ENCODE results near the gene PARN. TPM values are rescaled to one million over a fixed set of nuclear protein-coding genes. Genes with fewer than 3 reads are reported as not detected.

The PARN gene
- total RNA-seq, 2 experiments from 2014 or later = 27.4 to 28.2 TPM

DNA sequence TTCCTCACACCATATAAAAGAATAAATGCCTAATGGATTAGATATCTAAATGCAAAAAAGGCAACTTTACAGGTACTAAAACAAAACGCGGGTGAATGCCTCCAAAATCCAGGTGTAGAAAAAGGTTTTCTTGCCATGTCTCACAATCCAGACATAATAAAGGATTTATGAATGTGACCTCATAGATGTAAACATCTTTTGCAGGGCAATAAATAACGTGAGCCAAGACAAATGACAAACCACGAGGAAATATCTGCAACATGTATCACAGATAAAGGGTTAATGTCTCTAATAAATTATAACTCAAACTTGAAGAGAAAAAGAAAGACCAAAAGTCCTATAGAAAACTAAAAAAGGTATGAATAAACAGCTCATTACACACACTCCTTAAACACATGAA is 180.7 kb downstream of the PARN start:
- H3K4me1 Mint-ChIP-seq (ENCODE audit: low read depth) = no peaks in the 10 kb centered on the region
- H3K4me3 Mint-ChIP-seq = no peak overlapping the region
- TF ChIP-seq, protein P1, sequence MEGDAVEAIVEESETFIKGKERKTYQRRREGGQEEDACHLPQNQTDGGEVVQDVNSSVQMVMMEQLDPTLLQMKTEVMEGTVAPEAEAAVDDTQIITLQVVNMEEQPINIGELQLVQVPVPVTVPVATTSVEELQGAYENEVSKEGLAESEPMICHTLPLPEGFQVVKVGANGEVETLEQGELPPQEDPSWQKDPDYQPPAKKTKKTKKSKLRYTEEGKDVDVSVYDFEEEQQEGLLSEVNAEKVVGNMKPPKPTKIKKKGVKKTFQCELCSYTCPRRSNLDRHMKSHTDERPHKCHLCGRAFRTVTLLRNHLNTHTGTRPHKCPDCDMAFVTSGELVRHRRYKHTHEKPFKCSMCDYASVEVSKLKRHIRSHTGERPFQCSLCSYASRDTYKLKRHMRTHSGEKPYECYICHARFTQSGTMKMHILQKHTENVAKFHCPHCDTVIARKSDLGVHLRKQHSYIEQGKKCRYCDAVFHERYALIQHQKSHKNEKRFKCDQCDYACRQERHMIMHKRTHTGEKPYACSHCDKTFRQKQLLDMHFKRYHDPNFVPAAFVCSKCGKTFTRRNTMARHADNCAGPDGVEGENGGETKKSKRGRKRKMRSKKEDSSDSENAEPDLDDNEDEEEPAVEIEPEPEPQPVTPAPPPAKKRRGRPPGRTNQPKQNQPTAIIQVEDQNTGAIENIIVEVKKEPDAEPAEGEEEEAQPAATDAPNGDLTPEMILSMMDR (IDR thresholded peaks at IDR 0.05) = no peak
- intact Hi-C loops (cut with DNase I, micrococcal nuclease) = no loop called here
- Histone ChIP-seq H3K36me3 (ENCODE audit: insufficient read depth, low read length) (peaks cover 11% of the 10 kb centered on the region), H3K27me3 (ENCODE audit: control insufficient read depth in 1 of 2, insufficient read depth in 2 of 2, low read length in 2 of 2) (no peaks in the 10 kb centered on the region), H3K4me1 (ENCODE audit: insufficient read depth, low read length) (no peaks in the 10 kb centered on the region), H3K27ac (ENCODE audit: low read depth in 1 of 2, low read length in 2 of 2) (no peak overlapping the region), H3K9me3 (ENCODE audit: control insufficient read depth in 1 of 2, insufficient read depth in 1 of 2, low read length in 2 of 2) (no peaks in the 10 kb centered on the region), H3K4me3 (ENCODE audit: low read length) (no peak overlapping the region)
- H3K9me3 Mint-ChIP-seq = no peaks in the 10 kb centered on the region
- DNase-seq (no peak), ATAC-seq (ENCODE audit: poor library complexity) (no peak)
- ChIA-PET POLR2A (no interaction called here), CTCF (no interaction called here)
- no peak overlapping the region for H3K27ac Mint-ChIP-seq
- no peaks in the 10 kb centered on the region for H3K27me3 Mint-ChIP-seq
- peaks cover 23% of the 10 kb centered on the region for H3K36me3 Mint-ChIP-seq (ENCODE audit: low read depth)

DNA sequence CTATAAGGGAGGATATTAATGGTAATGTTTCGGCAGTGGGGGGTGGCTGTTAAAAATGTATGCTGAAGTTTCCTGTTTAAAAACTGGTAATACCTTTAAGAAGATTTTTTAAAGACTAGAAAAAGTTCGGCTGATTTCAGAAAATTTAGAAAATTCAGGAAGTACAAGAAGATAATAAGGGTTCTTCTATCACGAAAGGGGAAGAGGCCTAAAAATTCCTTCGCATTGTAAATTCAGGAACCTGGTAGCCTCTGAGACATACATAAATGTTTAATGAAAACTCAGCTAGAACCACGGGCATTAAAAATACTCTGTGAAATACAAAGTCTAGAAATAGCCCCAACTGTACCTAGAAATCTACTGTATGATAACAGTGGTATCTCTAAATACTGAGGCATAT is 181.2 kb downstream of the PARN start:
- CTCF ChIA-PET = no interaction called here

DNA sequence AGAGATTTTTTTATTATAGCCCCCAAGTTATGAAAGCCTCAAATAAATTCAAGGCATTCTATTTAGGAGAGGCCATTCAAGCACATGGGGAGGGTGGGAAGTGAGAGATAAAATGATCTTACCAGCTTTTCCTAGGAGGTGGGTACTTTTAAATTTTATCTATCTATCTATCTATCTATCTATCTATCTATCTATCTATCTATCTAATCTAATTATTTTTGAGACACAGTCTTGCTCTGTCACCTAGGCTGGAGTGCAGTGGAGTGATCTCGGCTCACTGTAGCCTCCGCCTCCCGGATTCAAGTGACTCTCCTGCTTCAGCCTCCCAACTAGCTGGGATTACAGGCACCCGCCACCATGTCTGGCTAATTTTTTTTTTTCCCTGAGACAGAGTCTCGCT is 182.3 kb downstream of the PARN start:
- Histone ChIP-seq H3K36me3 (ENCODE audit: insufficient read depth, low read length) (peaks cover 11% of the 10 kb centered on the region), H3K27me3 (ENCODE audit: control insufficient read depth in 1 of 2, insufficient read depth in 2 of 2, low read length in 2 of 2) (no peaks in the 10 kb centered on the region), H3K27ac (ENCODE audit: low read depth in 1 of 2, low read length in 2 of 2) (no peak overlapping the region), H3K9me3 (ENCODE audit: control insufficient read depth in 1 of 2, insufficient read depth in 1 of 2, low read length in 2 of 2) (no peaks in the 10 kb centered on the region), H3K4me3 (ENCODE audit: low read length) (no peak overlapping the region), H3K4me1 (ENCODE audit: insufficient read depth, low read length) (no peaks in the 10 kb centered on the region)
- TF ChIP-seq, protein P1 (IDR thresholded peaks at IDR 0.05) = no peak
- intact Hi-C loops (cut with DNase I, micrococcal nuclease) = no loop called here
- Mint-ChIP-seq H3K36me3 (ENCODE audit: low read depth) (peaks cover 21% of the 10 kb centered on the region), H3K27ac (no peak overlapping the region), H3K4me3 (no peak overlapping the region), H3K27me3 (no peaks in the 10 kb centered on the region), H3K9me3 (no peaks in the 10 kb centered on the region), H3K4me1 (ENCODE audit: low read depth) (no peaks in the 10 kb centered on the region)
- no peak for DNase-seq
- ChIA-PET POLR2A (no interaction called here), CTCF (no interaction called here)
- no peak for ATAC-seq (ENCODE audit: poor library complexity)

More for the DNA sequence above, 181.2 kb downstream of the PARN start:
- DNase-seq = no peak
- intact Hi-C loops (cut with DNase I, micrococcal nuclease) = no loop called here
- H3K9me3 ChIP-seq (ENCODE audit: control insufficient read depth in 1 of 2, insufficient read depth in 1 of 2, low read length in 2 of 2) = no peaks in the 10 kb centered on the region
- H3K4me3 ChIP-seq (ENCODE audit: low read length) = no peak overlapping the region
- Mint-ChIP-seq H3K4me1 (ENCODE audit: low read depth) (no peaks in the 10 kb centered on the region), H3K27me3 (no peaks in the 10 kb centered on the region), H3K27ac (no peak overlapping the region), H3K4me3 (no peak overlapping the region), H3K36me3 (ENCODE audit: low read depth) (peaks cover 21% of the 10 kb centered on the region), H3K9me3 (no peaks in the 10 kb centered on the region)
- H3K36me3 ChIP-seq (ENCODE audit: insufficient read depth, low read length) = peaks cover 11% of the 10 kb centered on the region
- H3K4me1 ChIP-seq (ENCODE audit: insufficient read depth, low read length) = no peaks in the 10 kb centered on the region
- TF ChIP-seq, protein P1 (IDR thresholded peaks at IDR 0.05) = no peak
- no peak overlapping the region for H3K27ac ChIP-seq (ENCODE audit: low read depth in 1 of 2, low read length in 2 of 2)
- no peak for ATAC-seq (ENCODE audit: poor library complexity)
- POLR2A ChIA-PET = no interaction called here
- H3K27me3 ChIP-seq (ENCODE audit: control insufficient read depth in 1 of 2, insufficient read depth in 2 of 2, low read length in 2 of 2) = no peaks in the 10 kb centered on the region

Data from CD4-positive, alpha-beta T cell (primary cell).